Activated CD4-positive, alpha-beta T cell treated with anti-CD3 and anti-CD28 coated beads for 48 hours (primary cell): ENCODE data around the gene JAK1.

Experiments used
- DNase-seq: peaks from one replicate; pipeline ENCODE4 v3.0.0-alpha.2; 2020

The JAK1 gene

GRCh38 chr1:64887689-64888217 lies 78.6 kb downstream of the JAK1 start:
- DNase-seq, result no peak

- no peak for DNase-seq
These were observed 79.5 kb downstream of the JAK1 start for GRCh38 chr1:64886877-64887276.

- no peak for DNase-seq
These were observed 80.7 kb downstream of the JAK1 start for GRCh38 chr1:64885648-64886047.

GRCh38 chr1:64884261-64885040 lies 81.9 kb downstream of the JAK1 start:
- no peak for DNase-seq

GRCh38 chr1:64882574-64883255 lies 83.6 kb downstream of the JAK1 start:
- no peak for DNase-seq

GRCh38 chr1:64881281-64881680 lies 85.1 kb downstream of the JAK1 start:
- no peak for DNase-seq

GRCh38 chr1:64880449-64880848 lies 85.9 kb downstream of the JAK1 start:
- DNase-seq, result no peak

- DNase-seq, result no peak
These were observed 87.3 kb downstream of the JAK1 start for GRCh38 chr1:64878931-64879611.

GRCh38 chr1:64878090-64878489 lies 88.3 kb downstream of the JAK1 start:
- DNase-seq, result no peak

GRCh38 chr1:64877598-64877997 lies 88.8 kb downstream of the JAK1 start:
- no peak for DNase-seq

- DNase-seq, result no peak
These were observed 89.2 kb downstream of the JAK1 start for GRCh38 chr1:64877151-64877550.

- no peak for DNase-seq
These were observed 90.7 kb downstream of the JAK1 start for GRCh38 chr1:64875606-64876005.

- no peak for DNase-seq
These were observed 91.2 kb downstream of the JAK1 start for GRCh38 chr1:64875101-64875500.

- no peak for DNase-seq
These were observed 91.7 kb downstream of the JAK1 start for GRCh38 chr1:64874666-64875065.

GRCh38 chr1:64873576-64873975 lies 92.8 kb downstream of the JAK1 start:
- no peak for DNase-seq

GRCh38 chr1:64872067-64872466 lies 94.3 kb downstream of the JAK1 start:
- no peak for DNase-seq

GRCh38 chr1:64871256-64871655 lies 95.1 kb downstream of the JAK1 start:
- DNase-seq, result no peak

GRCh38 chr1:64867266-64867665 lies 99.1 kb downstream of the JAK1 start:
- DNase-seq, result no peak

GRCh38 chr1:64866689-64867088 lies 99.7 kb downstream of the JAK1 start:
- no peak for DNase-seq

- no peak for DNase-seq
These were observed 101.1 kb downstream of the JAK1 start for GRCh38 chr1:64865105-64865757.

GRCh38 chr1:64864018-64864940 lies 102.1 kb downstream of the JAK1 start:
- DNase-seq, result peak; percentile 37

GRCh38 chr1:64861611-64862010 lies 104.7 kb downstream of the JAK1 start:
- DNase-seq, result no peak
